Measurements from ENCODE around the gene MLH1. TPM values are rescaled to one million over a fixed set of nuclear protein-coding genes. Genes with fewer than 3 reads are reported as not detected.

The MLH1 gene
- polyA plus RNA-seq, 4 donors: 44.2 to 56.8 (median 49.9) TPM

GRCh38 chr3:37082317-37082716 lies 89.0 kb downstream of the MLH1 start:
- no peak for DNase-seq (ENCODE audit: low read depth in 4 of 4, low spot score in 3 of 4)

GRCh38 chr3:37086918-37087317 lies 93.6 kb downstream of the MLH1 start:
- no peak for DNase-seq (ENCODE audit: low read depth in 4 of 4, low spot score in 3 of 4)

GRCh38 chr3:37087870-37088269 lies 94.6 kb downstream of the MLH1 start:
- no peak for DNase-seq (ENCODE audit: low read depth in 4 of 4, low spot score in 3 of 4)

- DNase-seq (ENCODE audit: low read depth in 4 of 4, low spot score in 3 of 4): no peak
Observed at GRCh38 chr3:37092484-37092883, 99.2 kb downstream of the MLH1 start.

GRCh38 chr3:37093481-37093880 lies 100.2 kb downstream of the MLH1 start:
- DNase-seq (ENCODE audit: low read depth in 4 of 4, low spot score in 3 of 4): no peak

GRCh38 chr3:37094636-37095035 lies 101.3 kb downstream of the MLH1 start:
- no peak for DNase-seq (ENCODE audit: low read depth in 4 of 4, low spot score in 3 of 4)

GRCh38 chr3:37096288-37096687 lies 103.0 kb downstream of the MLH1 start:
- no peak for DNase-seq (ENCODE audit: low read depth in 4 of 4, low spot score in 3 of 4)

- DNase-seq (ENCODE audit: low read depth in 4 of 4, low spot score in 3 of 4): no peak
Observed at GRCh38 chr3:37096975-37097374, 103.7 kb downstream of the MLH1 start.

- DNase-seq (ENCODE audit: low read depth in 4 of 4, low spot score in 3 of 4): no peak
Observed at GRCh38 chr3:37097776-37098175, 104.5 kb downstream of the MLH1 start.

GRCh38 chr3:37098884-37099283 lies 105.6 kb downstream of the MLH1 start:
- DNase-seq (ENCODE audit: low read depth in 4 of 4, low spot score in 3 of 4): no peak

- no peak for DNase-seq (ENCODE audit: low read depth in 4 of 4, low spot score in 3 of 4)
Observed at GRCh38 chr3:37099469-37099868, 106.2 kb downstream of the MLH1 start.

- no peak for DNase-seq (ENCODE audit: low read depth in 4 of 4, low spot score in 3 of 4)
Observed at GRCh38 chr3:37100411-37100810, 107.1 kb downstream of the MLH1 start.

Other genes starting within 250 kb of the MLH1 start
- 1 to 10 TPM in 2 of 4 donors, under 1 TPM in 2; 0.79 to 2.1 (median 1.1) TPM for gene DCLK3, start 229.0 kb upstream of the MLH1 start, polyA plus RNA-seq (ENCODE audit: insufficient read length in 4 of 4)
- gene TRANK1, start 48.5 kb upstream of the MLH1 start, polyA plus RNA-seq (ENCODE audit: insufficient read length in 4 of 4): 1 to 10 TPM; 6.4 to 8.4 (median 7.0) TPM
- gene EPM2AIP1, start 387 bp upstream of the MLH1 start, polyA plus RNA-seq (ENCODE audit: insufficient read length in 4 of 4): 10 to 100 TPM; 45.5 to 57.7 (median 56.0) TPM
- gene LRRFIP2, start 181.1 kb downstream of the MLH1 start, polyA plus RNA-seq (ENCODE audit: insufficient read length in 4 of 4): 10 to 100 TPM; 36.6 to 48.0 (median 42.7) TPM
- gene GOLGA4, start 249.8 kb downstream of the MLH1 start, polyA plus RNA-seq (ENCODE audit: insufficient read length in 4 of 4): 10 to 100 TPM; 73.3 to 86.6 (median 77.2) TPM